Stimulated activated CD8-positive, alpha-beta memory T cell treated with anti-CD3 and anti-CD28 coated beads, Interleukin-7, amount 100 ng/mL, for 4 hours (primary cell): ENCODE data around the gene RASSF5.

Experiments
- DNase-seq, 2 donors: peaks; one replicate each; pipeline ENCODE4 v3.0.0-alpha.2; 2020; ENCODE audit warnings: low read depth in 2 of 2

RASSF5 gene

GRCh38 chr1:206635080-206635977 is 128.0 kb downstream of the RASSF5 start, which contains the start of gene DYRK3:
DYRK3 (plus strand) TSS chr1:206635536; CDS start chr1:206635704, 168 bp downstream.
- DNase-seq, result peak; percentile 79 to 89

GRCh38 chr1:206635978-206636345 is 128.6 kb downstream of the RASSF5 start:
- no peak for DNase-seq

- no peak for DNase-seq
Observed at GRCh38 chr1:206636671-206637070, 129.3 kb downstream of the RASSF5 start.

GRCh38 chr1:206637605-206638004 is 130.3 kb downstream of the RASSF5 start:
- DNase-seq, result no peak
